ENCODE measurements around the gene R3HDM2.

GRCh38 chr12:57454566-57455373 is 23.9 kb upstream of the R3HDM2 start, which contains the start of gene INHBE:
- TF ChIP-seq REST (IDR thresholded peaks at IDR 0.05; ENCODE audit: insufficient read depth in 1 of 2, low read depth in 2 of 2, low read length in 2 of 2) (no peak), POLR2AphosphoS5 (IDR thresholded peaks at IDR 0.05; ENCODE audit: low read depth, low read length) (no peak)

Measured in PFSK-1 (cell line).